GM21526 (cell line): ENCODE results near the gene INPP5E.

Experiments
- ATAC-seq: cut with Tn5 transposase; IDR thresholded peaks from one replicate; pipeline ENCODE4 v1.9.1; 2021; ENCODE audit warnings: moderate library complexity; ENCODE audit not compliant: unreplicated experiment, low FRiP score

Gene INPP5E

DNA sequence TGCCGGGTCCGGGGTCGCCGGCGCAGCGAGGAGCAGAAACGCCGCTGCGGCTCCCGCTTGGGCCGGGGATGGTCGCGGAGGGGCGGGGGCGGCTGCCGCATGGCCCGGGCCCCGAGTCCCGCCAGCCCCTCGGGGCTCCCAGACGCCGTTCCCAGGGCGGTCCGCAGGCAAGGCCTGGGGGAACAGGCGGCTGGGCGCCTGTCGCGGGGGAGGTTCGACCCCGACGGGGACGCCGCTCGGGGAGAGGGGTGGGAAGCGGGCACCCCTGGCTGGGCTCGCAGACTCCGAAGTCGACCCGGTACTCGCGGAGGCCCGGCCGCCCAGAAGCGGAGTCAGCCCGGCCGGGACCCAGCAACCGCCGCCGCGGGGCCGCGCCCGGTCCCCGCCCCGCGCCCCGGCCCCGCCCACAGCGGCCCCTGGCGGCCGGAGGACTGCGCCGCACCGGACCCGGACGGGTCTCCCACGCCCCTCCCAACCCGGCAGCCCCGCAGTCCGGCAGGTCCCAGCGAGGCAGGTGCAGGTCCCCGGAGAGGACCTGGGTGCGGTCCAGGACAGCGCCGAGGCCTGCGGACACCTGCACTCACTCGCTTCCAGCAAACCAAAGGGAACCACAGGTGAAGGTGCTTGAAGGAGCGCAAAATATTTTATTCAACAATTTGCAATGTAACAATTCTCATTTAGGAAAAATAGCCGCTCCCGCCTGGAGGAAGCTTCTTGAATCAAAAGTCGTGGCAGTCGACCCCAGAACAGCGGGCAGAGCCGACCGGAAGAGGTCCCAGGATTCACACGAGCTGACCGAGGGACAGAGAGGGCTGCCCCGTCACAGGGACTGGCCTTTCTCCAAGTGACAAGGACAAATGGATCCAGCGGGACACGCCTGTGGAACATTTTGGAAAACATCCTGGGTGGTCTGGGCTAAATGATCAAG is at the start of gene INPP5E:
TSS of gene INPP5E (minus strand) at position 365 of the 928 bp plus-strand sequence. CDS start 426 bp downstream, outside the sequence.
- peak; percentile 57 for ATAC-seq

DNA sequence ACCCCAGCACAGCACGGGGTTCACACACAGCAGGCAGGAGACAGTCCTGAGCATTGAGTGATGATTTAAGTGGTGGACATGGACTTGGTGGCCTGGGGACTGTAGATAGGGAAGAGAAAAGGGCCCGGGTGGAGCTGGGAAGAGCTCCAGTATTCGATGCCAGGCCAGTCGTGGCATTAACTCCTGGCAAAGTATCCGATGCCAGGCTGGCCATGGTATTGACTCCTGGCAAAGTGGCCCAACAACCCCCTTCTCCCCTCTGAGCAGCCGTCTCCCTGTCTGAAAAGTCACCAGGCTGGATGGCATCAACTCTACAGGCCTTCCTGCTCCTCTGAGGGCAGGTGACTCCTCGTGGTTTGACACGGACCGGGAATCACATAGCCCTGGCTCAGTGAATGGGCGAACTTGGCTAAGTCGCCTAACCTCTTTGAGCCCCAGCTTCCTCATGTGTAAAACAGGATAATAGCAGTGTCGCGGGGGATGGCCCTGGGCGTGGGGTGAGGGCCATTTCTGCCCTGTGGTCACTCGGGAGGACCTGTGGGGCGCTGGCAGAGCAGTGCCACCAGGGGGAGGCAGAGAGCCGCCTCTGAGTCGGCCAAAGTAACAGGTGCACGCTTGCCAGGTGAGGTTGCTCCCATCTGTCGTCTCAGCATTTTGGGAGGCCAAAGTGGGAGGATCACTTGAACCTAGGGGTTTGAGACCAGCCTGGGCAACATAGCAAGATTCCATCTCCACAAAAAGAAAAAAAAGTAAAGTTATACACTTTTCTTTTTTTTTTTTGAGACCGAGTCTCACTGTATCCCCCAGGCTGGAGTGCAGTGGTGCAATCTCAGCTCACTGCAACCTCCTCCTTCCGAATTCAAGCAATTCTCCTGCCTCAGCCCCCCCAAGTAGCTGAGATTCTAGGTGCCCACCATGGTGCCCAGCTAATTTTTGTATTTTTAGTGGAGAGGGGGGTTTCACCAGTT is 48.9 kb upstream of the INPP5E start:
- no peak for ATAC-seq

DNA sequence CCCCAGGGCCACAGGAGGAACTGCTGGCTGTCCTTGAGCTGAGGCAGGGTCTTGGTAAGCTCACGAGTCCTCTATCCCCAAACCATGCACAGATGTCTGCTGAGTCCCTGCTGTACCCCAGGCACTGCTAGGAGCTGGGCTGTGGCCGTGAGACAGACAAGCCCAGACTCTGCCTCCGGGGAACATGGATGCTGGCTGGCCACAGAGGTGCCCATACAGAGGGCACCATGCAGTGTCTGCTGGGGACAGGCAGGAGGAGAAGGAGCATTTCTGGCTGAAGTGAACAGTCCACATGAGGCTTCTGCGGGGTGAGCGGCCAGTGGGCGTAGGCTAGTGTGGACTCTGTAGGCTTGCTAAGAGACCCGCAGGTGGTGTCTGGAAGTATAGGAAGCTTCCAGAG is 48.0 kb upstream of the INPP5E start:
- ATAC-seq: no peak

- no peak for ATAC-seq
Measured at GRCh38 chr9:136486823-136487620, 47.4 kb upstream of the INPP5E start.

DNA sequence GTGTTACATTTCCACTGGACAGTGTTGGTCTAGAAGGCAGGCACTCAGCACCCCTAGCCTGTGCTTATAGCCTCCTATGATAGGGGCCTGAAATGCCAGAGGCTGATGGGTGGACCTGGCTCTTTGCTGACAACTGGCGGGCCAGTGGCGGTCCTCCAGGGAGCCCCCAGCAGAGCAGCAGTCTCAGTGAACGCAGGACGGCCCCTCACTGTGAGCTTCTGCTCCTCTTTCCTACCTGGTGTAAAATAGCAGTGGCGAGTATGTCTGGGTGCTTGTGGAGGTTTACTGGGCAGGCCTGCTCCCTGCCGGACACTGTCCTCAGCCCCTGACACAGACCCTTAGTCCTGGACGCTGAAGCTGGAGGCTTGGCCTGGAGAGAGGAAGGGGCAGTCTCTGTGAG is 46.5 kb upstream of the INPP5E start:
- no peak for ATAC-seq

GRCh38 chr9:136485049-136486045 is 45.7 kb upstream of the INPP5E start:
- no peak for ATAC-seq

GRCh38 chr9:136484153-136485048 is 44.8 kb upstream of the INPP5E start:
- no peak for ATAC-seq

- peak; percentile 52 for ATAC-seq
Measured at GRCh38 chr9:136483589-136484152, 44.0 kb upstream of the INPP5E start.

DNA sequence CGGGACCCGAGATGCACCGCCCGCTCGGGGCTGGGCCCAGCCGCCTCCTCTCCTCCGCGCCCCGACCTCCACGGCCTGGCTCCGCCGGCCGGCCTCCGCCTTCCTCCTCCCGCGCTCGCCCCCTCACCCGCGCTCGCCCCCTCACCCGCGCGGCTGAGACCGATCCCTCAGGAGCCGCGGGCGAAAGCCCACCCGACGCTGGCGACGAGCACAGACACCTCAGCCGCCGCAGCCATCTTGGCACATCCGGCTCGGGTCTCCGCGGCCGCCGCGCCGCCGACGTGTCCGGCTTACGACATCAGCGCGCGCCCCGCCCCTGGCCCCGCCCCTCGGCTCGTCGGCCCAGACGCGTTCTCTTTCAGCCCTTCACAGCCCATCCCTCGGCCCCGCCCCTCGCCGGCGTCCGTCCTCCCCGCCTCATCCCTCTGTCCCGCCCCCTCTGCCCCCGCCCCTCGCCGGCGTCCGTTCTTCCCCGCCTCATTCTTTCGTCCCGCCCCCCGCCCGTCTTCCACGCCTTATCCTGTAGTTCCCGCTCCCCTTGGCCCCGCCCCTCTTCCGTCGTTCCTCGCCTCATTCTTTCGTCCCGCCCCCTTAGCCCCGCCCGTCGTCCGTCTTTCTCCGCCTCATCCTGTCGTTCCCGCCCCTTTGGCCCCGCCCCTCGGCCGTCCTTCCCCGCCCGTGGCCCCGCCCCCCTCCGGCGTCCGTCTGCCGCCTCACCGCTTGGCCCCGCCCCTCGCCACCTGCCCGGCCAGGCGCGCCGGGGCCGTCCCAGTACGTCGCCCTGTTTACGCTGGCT is 43.3 kb upstream of the INPP5E start, which contains the start of gene SEC16A:
TSS of gene SEC16A (minus strand) at position 248 of the 796 bp plus-strand sequence. CDS start 5,425 bp downstream, outside the sequence.
- ATAC-seq: peak; percentile 43

GRCh38 chr9:136482046-136482792 is 42.6 kb upstream of the INPP5E start:
- no peak for ATAC-seq

GRCh38 chr9:136481558-136481957 is 41.9 kb upstream of the INPP5E start:
- ATAC-seq: no peak

GRCh38 chr9:136476369-136477150 is 36.9 kb upstream of the INPP5E start:
- ATAC-seq: no peak

- ATAC-seq: no peak
Measured at GRCh38 chr9:136474974-136475865, 35.6 kb upstream of the INPP5E start.

GRCh38 chr9:136474021-136474640 is 34.5 kb upstream of the INPP5E start:
- no peak for ATAC-seq
